Measurements from ENCODE around the gene SBK2. TPM values are rescaled to one million over a fixed set of nuclear protein-coding genes. Genes with fewer than 3 reads are reported as not detected.

Gene SBK2
- total RNA-seq, 1 experiment from 2014 or later = not detected

GRCh38 chr19:55504252-55504603 lies 32.7 kb downstream of the SBK2 start:
- no peaks in the 10 kb centered on the region for H3K27me3 ChIP-seq (replicated peaks; ENCODE audit: control insufficient read depth, insufficient read depth, low read length)
- POLR2A ChIA-PET = interaction anchor here (0.6 to 1.3 kb wide), 12 partner anchors 19 to 617 kb away, joined by 3 to 17 read pairs (median 4); partner anchors contain the start of genes ISOC2, NAT14, UBE2S and ZNF628
- H3K27me3 Mint-ChIP-seq (ENCODE audit: insufficient read depth, unreplicated experiment) = peaks cover 10% of the 10 kb centered on the region

GRCh38 chr19:55503502-55504251 lies 33.3 kb downstream of the SBK2 start:
- H3K9me3 Mint-ChIP-seq (ENCODE audit: unreplicated experiment) = peaks cover 18% of the 10 kb centered on the region
- POLR2A ChIA-PET = interaction anchor here (0.6 to 1.3 kb wide), 13 partner anchors 19 to 617 kb away, joined by 3 to 17 read pairs (median 4); partner anchors contain the start of genes ISOC2, NAT14, UBE2S and ZNF628
- H3K27me3 Mint-ChIP-seq (ENCODE audit: insufficient read depth, unreplicated experiment) = peaks cover 8% of the 10 kb centered on the region
- Histone ChIP-seq H3K9me3 (peaks cover 8% of the 10 kb centered on the region; the same call in 1 of the 2 replicates), H3K4me3 (ENCODE audit: low read depth, low read length) (peak overlapping the region; percentile 53), H3K4me1 (peaks cover 8% of the 10 kb centered on the region; the same call in 1 of the 2 replicates), H3K27me3 (replicated peaks; ENCODE audit: control insufficient read depth, insufficient read depth, low read length) (no peaks in the 10 kb centered on the region), H3K36me3 (ENCODE audit: control insufficient read depth, insufficient read depth, low read length) (no peaks in the 10 kb centered on the region)
- peak; percentile 96 to 99 for DNase-seq
- no TSS peak for BruUV-seq (replicated peaks)
- H3K36me3 Mint-ChIP-seq (ENCODE audit: insufficient read depth, unreplicated experiment) = peaks cover 20% of the 10 kb centered on the region
- CTCF ChIA-PET = interaction anchor here (0.6 to 2.8 kb wide), 33 partner anchors 10 to 441 kb away, joined by 3 to 35 read pairs (median 6); partner anchors contain the start of genes DNAAF3, FIZ1, HSPBP1 and ISOC2
- TF ChIP-seq CTCF (IDR thresholded peaks at IDR 0.05; ENCODE audit: insufficient read depth in 1 of 2, low read depth in 1 of 2, low read length in 1 of 2, severe bottlenecking in 1 of 2, unreplicated experiment in 1 of 2) = peak; percentile 98 to 99
- peak overlapping the region; percentile 87 for H3K4me3 Mint-ChIP-seq (ENCODE audit: unreplicated experiment)
- H3K27ac Mint-ChIP-seq (ENCODE audit: unreplicated experiment) = peak overlapping the region; percentile 93
- peaks cover 18% of the 10 kb centered on the region for H3K4me1 Mint-ChIP-seq (ENCODE audit: low read depth, unreplicated experiment)
- intact Hi-C loops (cut with micrococcal nuclease; ENCODE audit: unreplicated experiment) = loop anchor here (1.0 to 10.0 kb wide), 4 partner anchors 37 to 129 kb away; partner anchors contain the start of genes ISOC2 and UBE2S

More at GRCh38 chr19:55504252-55504603, 32.7 kb downstream of the SBK2 start:
- Histone ChIP-seq H3K9me3 (peaks cover 8% of the 10 kb centered on the region; the same call in 1 of the 2 replicates), H3K36me3 (ENCODE audit: control insufficient read depth, insufficient read depth, low read length) (no peaks in the 10 kb centered on the region), H3K4me3 (ENCODE audit: low read depth, low read length) (peak overlapping the region; percentile 53), H3K4me1 (peaks cover 8% of the 10 kb centered on the region; the same call in 1 of the 2 replicates)
- H3K27ac Mint-ChIP-seq (ENCODE audit: unreplicated experiment) = peak overlapping the region; percentile 93
- CTCF ChIA-PET = interaction anchor here (0.7 to 2.8 kb wide), 32 partner anchors 10 to 442 kb away, joined by 3 to 35 read pairs (median 6); partner anchors contain the start of genes DNAAF3, FIZ1, HSPBP1 and ISOC2
- no peak for DNase-seq
- peaks cover 13% of the 10 kb centered on the region for H3K4me1 Mint-ChIP-seq (ENCODE audit: low read depth, unreplicated experiment)
- H3K36me3 Mint-ChIP-seq (ENCODE audit: insufficient read depth, unreplicated experiment) = peaks cover 17% of the 10 kb centered on the region
- BruUV-seq (replicated peaks) = no TSS peak
- peaks cover 18% of the 10 kb centered on the region for H3K9me3 Mint-ChIP-seq (ENCODE audit: unreplicated experiment)
- intact Hi-C loops (cut with micrococcal nuclease; ENCODE audit: unreplicated experiment) = loop anchor here (2.0 to 10.0 kb wide), 3 partner anchors 37 to 128 kb away; partner anchors contain the start of gene UBE2S
- TF ChIP-seq CTCF (IDR thresholded peaks at IDR 0.05; ENCODE audit: insufficient read depth in 1 of 2, low read depth in 1 of 2, low read length in 1 of 2, severe bottlenecking in 1 of 2, unreplicated experiment in 1 of 2) = no peak
- peak overlapping the region; percentile 87 for H3K4me3 Mint-ChIP-seq (ENCODE audit: unreplicated experiment)

- Histone ChIP-seq H3K9me3 (peaks cover 8% of the 10 kb centered on the region; the same call in 1 of the 2 replicates), H3K27me3 (replicated peaks; ENCODE audit: control insufficient read depth, insufficient read depth, low read length) (no peaks in the 10 kb centered on the region), H3K4me3 (ENCODE audit: low read depth, low read length) (peak overlapping the region; percentile 37), H3K4me1 (peaks cover 8% of the 10 kb centered on the region; the same call in 1 of the 2 replicates), H3K36me3 (ENCODE audit: control insufficient read depth, insufficient read depth, low read length) (no peaks in the 10 kb centered on the region)
- CTCF ChIA-PET = interaction anchor here (0.8 to 2.8 kb wide), 11 partner anchors 9 to 362 kb away, joined by 3 to 35 read pairs (median 8); partner anchors contain the start of genes KMT5C, ZNF628 and ZNF784
- Mint-ChIP-seq H3K4me1 (ENCODE audit: low read depth, unreplicated experiment) (peaks cover 18% of the 10 kb centered on the region), H3K9me3 (ENCODE audit: unreplicated experiment) (peaks cover 18% of the 10 kb centered on the region), H3K27ac (ENCODE audit: unreplicated experiment) (peak overlapping the region; percentile 93), H3K4me3 (ENCODE audit: unreplicated experiment) (peak overlapping the region; percentile 87), H3K36me3 (ENCODE audit: insufficient read depth, unreplicated experiment) (peaks cover 20% of the 10 kb centered on the region), H3K27me3 (ENCODE audit: insufficient read depth, unreplicated experiment) (peaks cover 8% of the 10 kb centered on the region)
- BruUV-seq (replicated peaks) = no TSS peak
- intact Hi-C loops (cut with micrococcal nuclease; ENCODE audit: unreplicated experiment) = loop anchor here (1.0 to 10.0 kb wide), 3 partner anchors 42 to 129 kb away; partner anchors contain the start of genes ISOC2 and UBE2S
- POLR2A ChIA-PET = no interaction called here
- no peak for TF ChIP-seq CTCF (IDR thresholded peaks at IDR 0.05; ENCODE audit: insufficient read depth in 1 of 2, low read depth in 1 of 2, low read length in 1 of 2, severe bottlenecking in 1 of 2, unreplicated experiment in 1 of 2)
- DNase-seq = no peak
These were observed 33.8 kb downstream of the SBK2 start for GRCh38 chr19:55503157-55503501.
